Stimulated activated CD8-positive, alpha-beta memory T cell treated with anti-CD3 and anti-CD28 coated beads, Interleukin-7, amount 100 ng/mL, for 1 hour (primary cell): ENCODE measurements around the gene CNTN6.

Experiments
- DNase-seq, 2 donors: peaks; one replicate each; pipeline ENCODE4 v3.0.0-alpha.2; 2020; ENCODE audit warnings: low read depth in 2 of 2

CNTN6 gene

DNA sequence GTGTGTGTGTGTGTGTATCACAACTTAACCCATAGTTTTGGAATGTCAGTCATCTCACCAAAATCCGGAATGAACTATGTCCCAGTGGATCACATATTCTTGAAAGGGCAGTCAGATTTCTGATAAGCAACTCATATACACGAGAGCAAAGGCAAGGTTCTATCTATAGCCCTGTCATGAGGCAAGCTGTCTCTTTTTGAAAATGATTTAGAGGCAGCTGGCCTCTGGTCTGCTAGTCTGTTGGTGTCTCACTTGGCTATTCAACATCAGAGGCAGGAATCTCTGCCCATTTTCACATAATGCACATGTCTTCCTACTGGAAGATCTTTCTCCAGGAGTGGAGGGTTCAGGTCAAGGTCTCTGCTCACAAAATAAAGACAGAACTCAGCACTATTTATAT is 79.8 kb downstream of the CNTN6 start:
- DNase-seq = no peak

- no peak for DNase-seq
These were observed 86.3 kb downstream of the CNTN6 start for GRCh38 chr3:1179146-1179545.

- DNase-seq = no peak
These were observed 90.7 kb downstream of the CNTN6 start for GRCh38 chr3:1183320-1184048.

- DNase-seq = no peak
These were observed 97.7 kb downstream of the CNTN6 start for GRCh38 chr3:1190569-1190968.

DNA sequence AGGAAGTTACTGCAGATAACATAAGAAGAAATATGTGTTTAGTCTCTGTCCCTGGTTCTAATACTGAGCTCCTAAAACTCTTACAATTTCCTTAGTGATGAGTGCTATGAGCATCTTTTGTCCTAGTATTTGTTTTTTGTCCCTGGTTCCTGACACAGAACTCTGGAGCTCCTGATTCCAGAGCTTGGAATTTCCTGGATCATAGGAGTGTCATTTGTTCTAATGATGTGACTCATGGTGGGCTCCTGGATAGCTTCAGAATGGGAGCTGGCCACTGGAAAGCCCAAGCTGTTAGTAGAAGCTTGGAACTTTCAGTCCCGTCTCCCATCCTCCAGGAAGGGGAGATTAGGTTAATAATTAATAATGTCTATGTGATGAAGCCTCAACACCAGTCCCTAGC is 98.2 kb downstream of the CNTN6 start:
- DNase-seq = no peak

DNA sequence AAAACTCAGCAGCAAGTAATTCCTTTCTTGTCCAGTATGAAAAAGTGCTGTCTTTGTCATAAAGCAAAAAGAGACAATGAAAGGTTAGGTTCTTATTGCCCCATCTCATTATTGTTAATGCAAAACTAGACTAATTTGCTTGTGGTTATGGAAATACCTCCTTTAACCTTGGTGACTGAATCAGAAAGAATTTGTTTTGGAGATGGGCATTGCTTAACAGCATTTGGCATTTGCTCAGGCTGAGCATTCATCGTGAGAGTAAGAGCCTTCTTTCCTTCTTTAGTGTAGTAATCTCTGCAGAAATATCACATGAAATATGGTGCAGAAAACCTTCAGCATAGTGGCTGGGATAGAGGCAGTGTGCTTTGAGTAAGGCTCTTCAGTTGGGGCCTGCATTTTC is 103.1 kb downstream of the CNTN6 start:
- no peak for DNase-seq

- DNase-seq = no peak
These were observed 104.2 kb downstream of the CNTN6 start for GRCh38 chr3:1197051-1197450.

GRCh38 chr3:1200371-1200770 is 107.5 kb downstream of the CNTN6 start:
- DNase-seq = no peak

DNA sequence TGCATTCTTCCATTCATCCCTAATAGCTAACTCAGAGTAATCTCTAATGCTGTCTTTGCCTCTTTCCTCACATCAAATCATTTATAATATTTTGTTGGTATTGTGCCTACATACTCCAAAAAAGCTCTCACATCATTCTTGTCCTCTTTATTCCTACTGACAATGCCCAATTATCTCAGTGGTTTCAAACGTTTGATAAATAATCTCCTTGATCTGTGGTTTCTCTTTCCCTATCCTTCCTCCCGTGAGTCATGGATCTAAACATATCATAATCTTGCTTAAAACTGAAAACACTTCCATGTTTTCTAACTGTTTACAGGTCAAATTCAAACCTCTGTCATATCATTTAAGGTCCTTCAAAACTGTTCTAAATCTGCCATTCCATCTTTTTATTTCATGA is 115.1 kb downstream of the CNTN6 start:
- DNase-seq = no peak

- no peak for DNase-seq
These were observed 122.1 kb downstream of the CNTN6 start for GRCh38 chr3:1214933-1215332.

DNA sequence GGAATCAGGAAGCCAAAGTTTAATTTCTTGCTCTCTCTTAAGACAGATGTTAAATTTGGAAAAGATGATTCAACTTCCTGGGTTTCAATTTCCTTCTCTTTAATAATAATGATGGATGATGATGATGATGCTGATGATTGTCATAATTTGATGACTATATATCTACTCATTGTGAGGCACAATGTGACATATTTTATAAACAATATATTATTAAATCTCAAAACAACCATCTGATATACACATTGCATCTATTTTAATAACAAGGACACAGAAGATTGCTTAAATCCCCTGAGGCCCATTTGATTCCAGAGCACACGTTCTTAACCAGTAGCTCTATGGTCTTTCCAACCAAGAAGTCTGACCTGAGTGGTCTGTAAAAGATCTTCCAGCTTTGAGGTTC is 124.0 kb downstream of the CNTN6 start:
- DNase-seq = no peak

DNA sequence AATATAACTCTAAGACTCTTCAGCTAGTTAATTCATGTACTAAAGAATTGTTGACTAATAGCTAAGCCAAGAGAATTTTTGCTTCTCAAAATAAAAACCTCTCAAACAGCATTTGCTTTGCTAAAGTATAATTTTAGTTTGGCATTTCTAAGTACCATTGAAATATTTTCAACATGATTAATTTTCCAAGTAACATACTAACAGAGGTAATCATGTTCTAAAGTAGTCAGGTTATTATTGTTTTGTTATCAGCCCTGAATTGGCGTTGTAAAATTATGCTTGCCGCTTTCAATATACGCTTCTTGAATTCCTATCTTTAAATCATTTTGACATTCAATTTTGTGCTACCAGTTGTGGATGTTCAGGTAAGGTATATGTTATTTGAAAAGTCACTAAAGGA is 134.3 kb downstream of the CNTN6 start:
- DNase-seq = no peak

DNA sequence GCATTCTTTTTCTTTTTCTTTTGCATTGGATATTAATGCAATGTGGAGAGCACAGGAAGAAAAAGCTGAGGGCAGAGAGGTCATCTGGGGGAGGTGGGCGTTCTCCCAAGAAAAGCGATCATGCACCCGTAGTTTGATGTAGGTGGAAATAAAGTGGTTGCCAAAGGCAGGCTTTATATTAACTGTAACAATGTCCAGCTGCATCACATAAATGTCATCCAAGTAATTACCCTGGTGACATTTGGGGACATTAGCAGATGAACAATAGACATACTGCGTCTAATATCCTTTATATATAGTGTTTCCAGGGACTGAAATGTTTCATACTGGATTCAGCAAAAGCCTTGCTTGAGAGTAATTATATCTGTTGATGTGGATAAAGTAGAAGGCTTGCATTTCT is 135.5 kb downstream of the CNTN6 start:
- no peak for DNase-seq

GRCh38 chr3:1230920-1231319 is 138.1 kb downstream of the CNTN6 start:
- DNase-seq = no peak

DNA sequence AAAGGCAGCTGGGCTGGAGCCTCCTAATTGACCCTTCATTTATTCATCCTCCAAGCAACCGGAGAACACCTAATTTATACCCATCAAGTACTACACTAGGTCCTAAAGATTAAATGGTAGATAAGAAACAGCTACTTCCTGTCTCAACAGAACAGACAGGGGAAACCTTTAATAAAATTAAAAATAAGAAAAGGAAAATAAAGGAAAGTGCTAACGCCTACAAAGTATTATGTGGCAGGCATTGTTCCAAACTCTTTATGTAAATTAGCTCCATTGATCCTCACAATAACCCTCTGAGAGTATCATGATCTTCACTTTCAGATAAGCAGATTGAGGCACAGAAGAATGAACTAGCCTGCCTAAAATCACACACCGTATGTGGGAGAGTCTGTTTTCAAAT is 139.5 kb downstream of the CNTN6 start:
- no peak for DNase-seq

- no peak for DNase-seq
These were observed 142.8 kb downstream of the CNTN6 start for GRCh38 chr3:1235526-1236120.

GRCh38 chr3:1251282-1252060 is 158.6 kb downstream of the CNTN6 start:
- no peak for DNase-seq

DNA sequence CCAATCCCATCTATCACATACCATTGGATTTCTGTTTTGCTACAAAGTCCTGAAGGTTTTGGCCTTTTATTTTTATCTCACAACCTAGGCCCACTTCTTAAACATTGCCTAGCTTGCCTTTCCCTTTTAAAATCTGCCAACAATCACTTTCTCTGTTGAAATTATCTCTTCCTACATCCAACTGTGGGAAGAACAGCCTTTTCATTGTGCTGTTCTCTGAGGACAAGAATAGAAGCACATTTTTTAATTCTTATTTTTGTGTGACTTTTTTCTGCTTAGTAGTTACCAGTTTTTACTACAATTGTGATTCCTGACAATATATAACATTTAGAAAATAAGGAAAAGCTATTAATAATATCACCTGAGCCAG is 159.2 kb downstream of the CNTN6 start:
- DNase-seq = no peak

DNA sequence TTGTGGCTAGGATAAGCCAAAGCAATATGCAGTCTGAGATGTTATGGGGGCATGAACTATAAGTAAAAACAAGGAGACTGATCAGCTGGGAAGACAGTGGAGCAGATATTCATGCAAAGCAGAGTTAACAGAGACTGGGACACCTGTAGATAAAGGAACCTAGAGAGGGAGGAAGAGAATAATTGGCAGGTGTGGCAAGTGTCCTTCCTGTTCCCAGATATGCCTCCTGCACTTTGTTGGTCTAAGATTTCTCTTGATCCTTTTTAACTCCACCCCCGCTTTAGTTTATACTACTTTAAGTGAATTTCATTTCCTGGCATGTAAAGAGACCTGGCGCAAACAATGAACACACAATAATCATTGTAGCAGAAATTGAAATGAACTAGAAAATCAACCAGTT is 169.4 kb downstream of the CNTN6 start:
- DNase-seq = no peak

- DNase-seq = no peak
These were observed 170.3 kb downstream of the CNTN6 start for GRCh38 chr3:1263121-1263520.

- DNase-seq = no peak
These were observed 177.0 kb downstream of the CNTN6 start for GRCh38 chr3:1269808-1270207.

DNA sequence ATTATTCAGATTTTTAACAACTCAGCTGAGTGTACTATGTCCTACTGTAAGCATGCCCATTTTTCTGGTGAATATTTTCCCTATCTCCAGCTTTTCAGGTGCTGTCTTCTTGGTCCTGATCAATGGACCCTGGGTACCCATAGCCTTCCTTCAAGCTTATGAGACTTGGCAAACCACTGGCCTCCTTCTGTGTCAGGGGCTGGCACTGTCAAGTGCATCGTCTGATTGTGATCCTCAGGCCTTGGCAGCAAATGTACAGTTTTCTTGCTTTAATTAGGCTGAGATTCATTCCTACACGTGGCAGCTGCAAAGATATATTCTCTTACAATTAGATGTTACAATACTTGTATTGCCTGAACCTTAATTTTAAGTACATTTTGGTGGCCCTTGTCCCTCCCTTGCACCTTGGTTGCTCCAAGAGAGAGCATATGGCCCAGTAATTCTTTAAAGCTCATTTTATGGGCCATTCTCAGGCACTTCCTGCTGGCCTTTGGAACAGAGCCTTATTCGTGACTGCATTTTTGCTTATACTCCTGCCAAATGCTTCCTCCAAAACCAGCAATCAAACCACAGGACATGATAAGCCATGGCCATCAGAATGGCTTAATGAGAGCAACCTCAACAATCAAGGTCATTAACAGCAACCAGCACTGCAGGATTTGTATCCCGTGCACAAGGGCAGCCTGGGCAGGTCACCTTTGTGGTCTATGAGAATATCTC is 179.9 kb downstream of the CNTN6 start:
- DNase-seq = no peak

GRCh38 chr3:1275495-1275894 is 182.7 kb downstream of the CNTN6 start:
- no peak for DNase-seq
